ACC112 (cell line): ENCODE results near the gene RASL10B.

Source experiments
- H2AFZ ChIP-seq: fragments of 200-600 bp; sonication (generic); one replicate; pipeline ENCODE4 v1.6.0; 2017; ENCODE audit warnings: antibody characterized with exemption, low read length; ENCODE audit not compliant: unreplicated experiment
- H3K27ac ChIP-seq: fragments of 200-600 bp; sonication (generic); 2 replicates; pipeline ENCODE4 v1.5.1; 2014; ENCODE audit warnings: low read depth, mild to moderate bottlenecking, antibody characterized with exemption, low read length, moderate library complexity
- H3K27me3 ChIP-seq: fragments of 200-600 bp; sonication (generic); 2 replicates; pipeline ENCODE4 v1.6.1; 2014; ENCODE audit warnings: mild to moderate bottlenecking, antibody characterized with exemption, low read length, moderate library complexity, mixed read lengths; ENCODE audit not compliant: insufficient read depth
- H3K36me3 ChIP-seq: fragments of 200-600 bp; sonication (generic); 2 replicates; pipeline ENCODE4 v1.6.1; 2016; ENCODE audit warnings: mild to moderate bottlenecking, antibody characterized with exemption, low read length, moderate library complexity, mixed read lengths; ENCODE audit not compliant: insufficient read depth
- H3K4me1 ChIP-seq: fragments of 200-600 bp; sonication (generic); one replicate; pipeline ENCODE4 v1.6.1; 2016; ENCODE audit warnings: low read length, mixed read lengths; ENCODE audit not compliant: insufficient read depth, unreplicated experiment, control insufficient read depth
- H3K4me3 ChIP-seq: fragments of 200-600 bp; sonication (generic); 2 replicates; pipeline ENCODE4 v1.5.1; 2014; ENCODE audit warnings: mild to moderate bottlenecking, low read depth, low read length
- H3K79me2 ChIP-seq: fragments of 200-600 bp; sonication (generic); one replicate; pipeline ENCODE4 v1.6.0; 2016; ENCODE audit warnings: low read length; ENCODE audit not compliant: control insufficient read depth, unreplicated experiment, insufficient read depth

Gene RASL10B, protein sequence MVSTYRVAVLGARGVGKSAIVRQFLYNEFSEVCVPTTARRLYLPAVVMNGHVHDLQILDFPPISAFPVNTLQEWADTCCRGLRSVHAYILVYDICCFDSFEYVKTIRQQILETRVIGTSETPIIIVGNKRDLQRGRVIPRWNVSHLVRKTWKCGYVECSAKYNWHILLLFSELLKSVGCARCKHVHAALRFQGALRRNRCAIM

GRCh38 chr17:35731239-35731916, at the start of gene RASL10B:
RASL10B (plus strand) TSS chr17:35731639; CDS start chr17:35735185, 3,546 bp downstream.
- peaks cover 3% of the 10 kb centered on the region; the same call in 1 of the 2 replicates for H3K27me3 ChIP-seq
- H3K4me1 ChIP-seq, result peaks cover 16% of the 10 kb centered on the region
- H3K27ac ChIP-seq, result no peak within 1 kb of the TSS
- H2AFZ ChIP-seq, result no peak within 1 kb of the TSS
- peak within 1 kb of the TSS; percentile 77 for H3K4me3 ChIP-seq
- H3K36me3 ChIP-seq, result no peaks in the 10 kb centered on the region
- H3K79me2 ChIP-seq, result no peaks in the 10 kb centered on the region

- no peak overlapping the region for H3K27ac ChIP-seq
- H3K4me3 ChIP-seq, result no peak overlapping the region
- H2AFZ ChIP-seq, result no peak overlapping the region
- H3K27me3 ChIP-seq, result no peaks in the 10 kb centered on the region
- no peaks in the 10 kb centered on the region for H3K79me2 ChIP-seq
- H3K36me3 ChIP-seq, result peaks cover 12% of the 10 kb centered on the region; the same call in 1 of the 2 replicates
- no peaks in the 10 kb centered on the region for H3K4me1 ChIP-seq
These were observed 47.8 kb upstream of the RASL10B start for GRCh38 chr17:35683591-35683990.

DNA sequence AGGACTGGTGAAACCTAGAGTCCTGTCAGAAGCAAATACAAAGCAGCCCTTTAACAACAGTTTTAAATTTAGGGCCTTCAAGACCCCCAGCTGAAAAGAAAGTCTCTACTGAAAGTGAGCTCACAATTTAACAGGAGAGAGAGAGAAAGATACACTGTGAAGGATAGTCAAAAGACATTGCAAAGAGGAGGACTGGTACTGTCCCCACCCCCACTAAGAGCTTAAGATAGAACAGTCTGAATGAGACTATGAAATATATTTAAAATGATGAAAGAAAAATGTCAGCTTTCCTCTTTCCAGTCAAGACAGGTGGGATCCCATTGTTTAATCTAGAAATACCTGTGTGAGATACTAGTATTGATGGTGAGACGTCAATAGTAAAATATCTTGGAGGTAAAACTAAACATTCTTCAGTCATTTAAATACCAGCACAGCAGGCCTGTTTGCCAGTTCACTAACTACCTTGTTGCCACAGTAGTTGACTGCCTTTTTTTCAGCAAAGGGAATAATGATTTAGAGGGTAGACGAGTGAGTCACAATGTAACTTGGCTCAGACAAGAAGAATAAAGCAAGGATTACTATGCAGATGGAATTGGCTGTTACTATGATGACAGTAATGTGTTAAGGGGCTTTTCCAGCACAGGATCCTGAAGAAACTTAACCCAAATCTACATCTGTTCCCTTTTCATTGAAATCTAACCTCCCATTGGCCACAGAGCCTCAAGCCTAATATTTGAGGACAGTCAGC, 47.2 kb upstream of the RASL10B start:
- Histone ChIP-seq H3K36me3 (peaks cover 12% of the 10 kb centered on the region; the same call in 1 of the 2 replicates), H3K4me1 (no peaks in the 10 kb centered on the region), H3K79me2 (no peaks in the 10 kb centered on the region), H3K27me3 (no peaks in the 10 kb centered on the region), H3K4me3 (no peak overlapping the region), H3K27ac (no peak overlapping the region; the same call in 1 of the 2 replicates), H2AFZ (no peak overlapping the region)

DNA sequence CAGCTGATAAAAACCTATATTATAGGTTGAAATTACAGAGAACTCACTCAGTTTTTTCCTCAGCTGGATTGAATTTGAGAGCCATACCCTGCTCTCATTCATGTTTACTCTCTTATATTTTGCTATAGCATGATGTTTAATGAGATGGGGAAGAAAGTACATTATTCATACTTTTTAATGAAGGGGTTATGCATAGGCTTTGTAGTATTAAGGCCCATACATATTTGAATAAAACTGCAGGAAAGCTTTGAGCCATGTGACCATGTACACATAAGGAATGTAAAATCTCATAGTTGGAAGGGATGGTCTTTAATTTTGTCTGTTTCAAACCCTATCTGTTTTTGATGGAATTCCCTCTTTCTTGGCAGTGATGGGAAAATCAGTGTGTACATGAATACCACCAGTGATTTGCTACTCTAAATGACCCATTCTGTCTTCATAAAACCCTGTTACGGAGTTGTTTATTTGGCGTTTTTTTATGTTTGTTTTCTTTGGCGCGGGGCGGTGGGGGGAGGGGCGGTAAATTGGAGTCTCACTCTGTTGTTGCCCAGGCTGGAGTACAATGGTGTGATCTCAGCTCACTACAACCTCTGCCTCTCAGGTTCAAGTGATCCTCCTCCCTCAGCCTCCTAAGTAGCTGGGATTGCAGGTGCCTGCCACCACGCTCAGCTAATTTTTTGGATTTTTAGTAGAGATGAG, 38.8 kb upstream of the RASL10B start:
- Histone ChIP-seq H3K27ac (no peak overlapping the region), H3K36me3 (peaks cover 43% of the 10 kb centered on the region), H3K27me3 (no peaks in the 10 kb centered on the region), H3K4me1 (no peaks in the 10 kb centered on the region), H2AFZ (no peak overlapping the region), H3K79me2 (no peaks in the 10 kb centered on the region), H3K4me3 (no peak overlapping the region)

- Histone ChIP-seq H3K4me3 (no peak overlapping the region), H3K36me3 (peaks cover 43% of the 10 kb centered on the region), H3K79me2 (no peaks in the 10 kb centered on the region), H3K4me1 (no peaks in the 10 kb centered on the region), H3K27ac (no peak overlapping the region), H3K27me3 (no peaks in the 10 kb centered on the region), H2AFZ (no peak overlapping the region)
These were observed 37.8 kb upstream of the RASL10B start for GRCh38 chr17:35693662-35694061.

- Histone ChIP-seq H3K27ac (no peak overlapping the region), H3K36me3 (peaks cover 36% of the 10 kb centered on the region), H3K4me1 (no peaks in the 10 kb centered on the region), H3K27me3 (no peaks in the 10 kb centered on the region), H3K79me2 (no peaks in the 10 kb centered on the region), H2AFZ (no peak overlapping the region), H3K4me3 (no peak overlapping the region)
These were observed 36.5 kb upstream of the RASL10B start for GRCh38 chr17:35694906-35695305.

DNA sequence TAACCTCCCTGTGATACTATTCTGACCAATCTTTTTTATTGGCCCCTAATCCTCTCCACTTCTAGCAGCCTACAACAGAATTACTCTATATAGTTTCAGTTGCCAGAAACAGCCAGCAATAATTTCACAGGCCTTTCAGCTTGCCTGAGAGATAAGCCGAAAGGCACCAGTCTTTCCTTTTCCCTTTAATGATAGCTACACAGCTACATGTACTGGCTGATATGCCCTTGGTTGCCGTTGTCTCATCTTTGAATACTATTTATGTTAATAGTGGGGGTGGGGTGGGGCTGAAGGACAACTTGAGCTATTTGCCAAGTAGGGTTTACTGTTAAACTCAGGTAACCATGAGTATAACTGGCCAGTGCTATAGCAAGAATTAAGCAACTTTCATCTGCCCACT, 35.8 kb upstream of the RASL10B start:
- Histone ChIP-seq H3K36me3 (peaks cover 29% of the 10 kb centered on the region), H3K27ac (no peak overlapping the region), H3K27me3 (no peaks in the 10 kb centered on the region), H3K4me1 (no peaks in the 10 kb centered on the region), H2AFZ (no peak overlapping the region), H3K79me2 (peaks cover 1% of the 10 kb centered on the region), H3K4me3 (no peak overlapping the region)

GRCh38 chr17:35698800-35699199, 32.6 kb upstream of the RASL10B start:
- H3K4me1 ChIP-seq, result no peaks in the 10 kb centered on the region
- peaks cover 8% of the 10 kb centered on the region for H3K36me3 ChIP-seq
- no peak overlapping the region for H3K4me3 ChIP-seq
- no peak overlapping the region for H3K27ac ChIP-seq
- H3K79me2 ChIP-seq, result peaks cover 7% of the 10 kb centered on the region
- no peaks in the 10 kb centered on the region for H3K27me3 ChIP-seq
- H2AFZ ChIP-seq, result no peak overlapping the region

GRCh38 chr17:35700150-35700549, 31.3 kb upstream of the RASL10B start:
- Histone ChIP-seq H3K36me3 (peaks cover 5% of the 10 kb centered on the region; the same call in 1 of the 2 replicates), H3K27ac (no peak overlapping the region)

GRCh38 chr17:35701491-35701890, 29.9 kb upstream of the RASL10B start:
- H3K27ac ChIP-seq, result no peak overlapping the region
- no peaks in the 10 kb centered on the region for H3K27me3 ChIP-seq
- H3K79me2 ChIP-seq, result peaks cover 7% of the 10 kb centered on the region
- no peak overlapping the region for H3K4me3 ChIP-seq
- no peaks in the 10 kb centered on the region for H3K36me3 ChIP-seq
- no peaks in the 10 kb centered on the region for H3K4me1 ChIP-seq
- no peak overlapping the region for H2AFZ ChIP-seq

More at GRCh38 chr17:35700150-35700549, 31.3 kb upstream of the RASL10B start:
- H3K4me3 ChIP-seq, result no peak overlapping the region
- peaks cover 7% of the 10 kb centered on the region for H3K79me2 ChIP-seq
- no peaks in the 10 kb centered on the region for H3K4me1 ChIP-seq
- H2AFZ ChIP-seq, result no peak overlapping the region
- H3K27me3 ChIP-seq, result no peaks in the 10 kb centered on the region
